WTC11 (cell line): ENCODE data around the gene TMEM80.

Source experiments
- CBFB ChIP-seq: sonication (generic); formaldehyde crosslinking; IDR thresholded peaks from 2 replicates; pipeline ENCODE4 v1.8.1; 2022; ENCODE audit warnings: mild to moderate bottlenecking, low read depth, missing genetic modification reagents
- CREB1 ChIP-seq: sonication (generic); formaldehyde crosslinking; IDR thresholded peaks from 2 replicates; pipeline ENCODE4 v1.8.0; 2023; ENCODE audit warnings: mild to moderate bottlenecking, missing genetic modification reagents
- CTCF ChIP-seq: fragments of 200-600 bp; IDR thresholded peaks from 2 replicates; pipeline ENCODE4 v1.8.0; 2022; ENCODE audit warnings: antibody characterized with exemption
- ETV6 ChIP-seq: sonication (generic); formaldehyde crosslinking; IDR thresholded peaks from 2 replicates; pipeline ENCODE4 v1.8.1; 2022; ENCODE audit warnings: mild to moderate bottlenecking, missing genetic modification reagents
- IRF2 ChIP-seq: sonication (generic); formaldehyde crosslinking; IDR thresholded peaks from 2 replicates; pipeline ENCODE4 v1.8.0; 2022; ENCODE audit warnings: low read depth, missing genetic modification reagents, borderline replicate concordance
- MAX ChIP-seq: sonication (generic); formaldehyde crosslinking; IDR thresholded peaks from 2 replicates; pipeline ENCODE4 v1.8.0; 2022; ENCODE audit warnings: mild to moderate bottlenecking, missing genetic modification reagents
- NFE2L1 ChIP-seq: sonication (generic); formaldehyde crosslinking; IDR thresholded peaks from 2 replicates; pipeline ENCODE4 v1.8.1; 2023; ENCODE audit warnings: missing genetic modification reagents
- PRRX2 ChIP-seq: fragments of 250-450 bp; sonication (Bioruptor Pico); IDR thresholded peaks from 2 replicates; pipeline ENCODE4 v1.8.0; 2021; ENCODE audit warnings: mild to moderate bottlenecking
- ZBTB43 ChIP-seq: sonication (generic); formaldehyde crosslinking; IDR thresholded peaks from 2 replicates; pipeline ENCODE4 v1.8.1; 2023; ENCODE audit warnings: mild to moderate bottlenecking, missing genetic modification reagents
- ZNF121 ChIP-seq: sonication (generic); formaldehyde crosslinking; IDR thresholded peaks from 2 replicates; pipeline ENCODE4 v1.8.0; 2023; ENCODE audit warnings: missing genetic modification reagents
- ZNF425 ChIP-seq: fragments of 250-450 bp; sonication (Bioruptor Pico); conservative IDR thresholded peaks from 2 replicates; pipeline ENCODE4 v1.9.0; 2021; ENCODE audit warnings: mild to moderate bottlenecking

- TF ChIP-seq CBFB (CRISPR knock-in tag) = no peak
- no peak for TF ChIP-seq ZNF425 (CRISPR knock-in tag)
- TF ChIP-seq IRF2 (CRISPR knock-in tag) = no peak
- no peak for TF ChIP-seq PRRX2 (CRISPR knock-in tag)
- TF ChIP-seq CTCF = no peak
- TF ChIP-seq NFE2L1 = no peak
- no peak for TF ChIP-seq CREB1 (CRISPR knock-in tag)
- TF ChIP-seq ZBTB43 (CRISPR knock-in tag) = no peak
- TF ChIP-seq ETV6 (CRISPR knock-in tag) = no peak
- no peak for TF ChIP-seq MAX
- no peak for TF ChIP-seq ZNF121
These were observed 7.1 kb downstream of the TMEM80 start for GRCh38 chr11:702462-703461.
